Measurements from ENCODE around the gene ZNF148.

ZNF148 gene

GRCh38 chr3:125191730-125192129 is 183.4 kb downstream of the ZNF148 start:
- no peak for DNase-seq (ENCODE audit: low spot score)
- TF ChIP-seq CTCF (IDR thresholded peaks at IDR 0.05; ENCODE audit: extremely low read depth, missing control alignments) = no peak

GRCh38 chr3:125191256-125191655 is 183.9 kb downstream of the ZNF148 start:
- no peak for DNase-seq (ENCODE audit: low spot score)
- TF ChIP-seq CTCF (IDR thresholded peaks at IDR 0.05; ENCODE audit: extremely low read depth, missing control alignments) = no peak

- DNase-seq (ENCODE audit: low spot score) = no peak
- no peak for TF ChIP-seq CTCF (IDR thresholded peaks at IDR 0.05; ENCODE audit: extremely low read depth, missing control alignments)
Observed at GRCh38 chr3:125190786-125191185, 184.3 kb downstream of the ZNF148 start.

GRCh38 chr3:125189378-125190165 is 185.6 kb downstream of the ZNF148 start:
- TF ChIP-seq CTCF (IDR thresholded peaks at IDR 0.05; ENCODE audit: extremely low read depth, missing control alignments) = no peak
- DNase-seq (ENCODE audit: low spot score) = no peak

- no peak for TF ChIP-seq CTCF (IDR thresholded peaks at IDR 0.05; ENCODE audit: extremely low read depth, missing control alignments)
- DNase-seq (ENCODE audit: low spot score) = no peak
Observed at GRCh38 chr3:125188955-125189354, 186.2 kb downstream of the ZNF148 start.

GRCh38 chr3:125187599-125187910 is 187.6 kb downstream of the ZNF148 start:
- no peak for DNase-seq (ENCODE audit: low spot score)
- TF ChIP-seq CTCF (IDR thresholded peaks at IDR 0.05; ENCODE audit: extremely low read depth, missing control alignments) = no peak

- no peak for DNase-seq (ENCODE audit: low spot score)
- no peak for TF ChIP-seq CTCF (IDR thresholded peaks at IDR 0.05; ENCODE audit: extremely low read depth, missing control alignments)
Observed at GRCh38 chr3:125186800-125187598, 188.1 kb downstream of the ZNF148 start.
